Measurements from ENCODE around the gene FBXL16. TPM values are rescaled to one million over a fixed set of nuclear protein-coding genes. Genes with fewer than 3 reads are reported as not detected.

Gene FBXL16
- total and polyA plus RNA-seq, 2 donors (not counting 3 experiments of a cell fraction or from before 2014, with no cell fraction given), result 0.07 to 0.22 TPM

DNA sequence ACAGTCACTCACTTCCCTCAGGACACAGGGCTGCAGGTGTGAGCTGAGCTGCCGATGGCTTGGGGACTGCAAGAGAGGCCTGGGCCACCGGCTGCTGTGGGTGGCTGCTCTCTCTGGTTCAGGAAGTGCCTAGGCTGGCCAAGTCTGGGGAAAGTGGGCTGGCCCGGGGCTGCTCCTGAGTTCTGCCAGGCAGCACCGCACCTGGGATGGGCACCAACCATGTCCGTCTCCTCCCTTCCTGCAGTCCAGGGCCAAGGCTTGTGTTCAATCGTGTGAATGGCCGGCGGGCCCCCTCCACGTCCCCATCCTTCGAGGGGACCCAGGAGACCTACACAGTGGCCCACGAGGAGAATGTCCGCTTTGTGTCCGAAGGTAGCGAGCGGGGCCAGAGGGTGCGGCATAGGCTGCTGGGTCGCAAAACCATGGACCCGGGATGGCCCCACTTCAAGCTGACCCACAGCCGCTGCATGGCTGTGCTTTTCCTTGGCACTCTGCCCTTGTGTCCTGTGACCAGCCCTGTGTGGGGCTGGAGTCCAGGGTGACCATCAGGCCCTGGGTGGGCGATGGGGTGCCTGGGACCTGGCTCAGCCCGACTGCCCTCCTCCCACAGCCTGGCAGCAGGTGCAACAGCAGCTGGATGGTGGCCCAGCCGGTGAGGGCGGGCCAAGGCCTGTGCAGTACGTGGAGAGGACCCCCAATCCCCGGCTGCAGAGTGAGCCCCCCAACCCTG is 58.3 kb downstream of the FBXL16 start:
- H3K27ac ChIP-seq (ENCODE audit: insufficient read depth, low read depth, low read length), result no peak overlapping the region
- H3K4me2 ChIP-seq (ENCODE audit: insufficient read depth, low read length), result no peak overlapping the region
- peaks cover 12% of the 10 kb centered on the region for H3K4me1 ChIP-seq (ENCODE audit: control insufficient read depth, extremely low read depth, insufficient read depth, low read length)
- dilution Hi-C loops (cut with MboI; ENCODE audit: extremely low pct_ligation_motif_present, low sequenced_read_pairs) (no loop called here), intact Hi-C loops (cut with micrococcal nuclease) (no loop called here)
- FAIRE-seq (no peak), DNase-seq (ENCODE audit: low read depth, low spot score) (no peak)
- H3K9me1 ChIP-seq (replicated peaks; ENCODE audit: control insufficient read depth, extremely low read depth, insufficient read depth, low read length), result no peaks in the 10 kb centered on the region
- H3K27me3 ChIP-seq (ENCODE audit: control insufficient read depth in 2 of 2, insufficient read depth in 2 of 2, low read length in 2 of 2), result no peaks in the 10 kb centered on the region
- ChIA-PET POLR2A (no interaction called here), CTCF (interaction anchor here (1.0 to 1.8 kb wide), 6 partner anchors 10 to 70 kb away, joined by 3 to 8 read pairs (median 3); partner anchors contain the start of gene METTL26)
- TF ChIP-seq POLR2AphosphoS5 (IDR thresholded peaks at IDR 0.05; ENCODE audit: insufficient read depth, low read depth, low read length) (peak; percentile 2), EZH2 (IDR thresholded peaks at IDR 0.05; ENCODE audit: borderline replicate concordance, low read depth, low read length, severe bottlenecking) (no peak), FOS (IDR thresholded peaks at IDR 0.05; ENCODE audit: borderline replicate concordance, insufficient read depth, low read length) (no peak), GATA2 (IDR thresholded peaks at IDR 0.05; ENCODE audit: insufficient read depth, insufficient read length, low read depth, low read length) (no peak), POLR2A (IDR thresholded peaks at IDR 0.05; ENCODE audit: low read depth, low read length) (no peak), JUN (IDR thresholded peaks at IDR 0.05; ENCODE audit: borderline replicate concordance, insufficient read depth, insufficient read length, low read depth) (no peak)
- TF ChIP-seq, protein P1, sequence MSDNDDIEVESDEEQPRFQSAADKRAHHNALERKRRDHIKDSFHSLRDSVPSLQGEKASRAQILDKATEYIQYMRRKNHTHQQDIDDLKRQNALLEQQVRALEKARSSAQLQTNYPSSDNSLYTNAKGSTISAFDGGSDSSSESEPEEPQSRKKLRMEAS (IDR thresholded peaks at IDR 0.05; ENCODE audit: insufficient read depth, insufficient read length), result no peak
- TF ChIP-seq, protein P2, sequence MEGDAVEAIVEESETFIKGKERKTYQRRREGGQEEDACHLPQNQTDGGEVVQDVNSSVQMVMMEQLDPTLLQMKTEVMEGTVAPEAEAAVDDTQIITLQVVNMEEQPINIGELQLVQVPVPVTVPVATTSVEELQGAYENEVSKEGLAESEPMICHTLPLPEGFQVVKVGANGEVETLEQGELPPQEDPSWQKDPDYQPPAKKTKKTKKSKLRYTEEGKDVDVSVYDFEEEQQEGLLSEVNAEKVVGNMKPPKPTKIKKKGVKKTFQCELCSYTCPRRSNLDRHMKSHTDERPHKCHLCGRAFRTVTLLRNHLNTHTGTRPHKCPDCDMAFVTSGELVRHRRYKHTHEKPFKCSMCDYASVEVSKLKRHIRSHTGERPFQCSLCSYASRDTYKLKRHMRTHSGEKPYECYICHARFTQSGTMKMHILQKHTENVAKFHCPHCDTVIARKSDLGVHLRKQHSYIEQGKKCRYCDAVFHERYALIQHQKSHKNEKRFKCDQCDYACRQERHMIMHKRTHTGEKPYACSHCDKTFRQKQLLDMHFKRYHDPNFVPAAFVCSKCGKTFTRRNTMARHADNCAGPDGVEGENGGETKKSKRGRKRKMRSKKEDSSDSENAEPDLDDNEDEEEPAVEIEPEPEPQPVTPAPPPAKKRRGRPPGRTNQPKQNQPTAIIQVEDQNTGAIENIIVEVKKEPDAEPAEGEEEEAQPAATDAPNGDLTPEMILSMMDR (IDR thresholded peaks at IDR 0.05; ENCODE audit: extremely low read depth in 1 of 2, insufficient read depth in 1 of 2, low read depth in 1 of 2, low read length in 2 of 2), result no peak
- H3K9ac ChIP-seq (replicated peaks; ENCODE audit: extremely low read depth, insufficient read depth, low read length), result no peak overlapping the region
- H3K79me2 ChIP-seq (ENCODE audit: control insufficient read depth, insufficient read depth, low read length), result no peaks in the 10 kb centered on the region
- H4K20me1 ChIP-seq (replicated peaks; ENCODE audit: control insufficient read depth, extremely low read depth, insufficient read depth, low read length), result no peaks in the 10 kb centered on the region
- no peak overlapping the region for H2AFZ ChIP-seq (ENCODE audit: low read depth, low read length)
- H3K9me3 ChIP-seq (replicated peaks; ENCODE audit: control insufficient read depth, insufficient read depth, low read length), result no peaks in the 10 kb centered on the region
- BruUV-seq (replicated peaks), result no TSS peak
- H3K36me3 ChIP-seq (ENCODE audit: control insufficient read depth in 2 of 2, extremely low read depth in 1 of 2, insufficient read depth in 2 of 2, low read length in 2 of 2), result no peaks in the 10 kb centered on the region
- no peak overlapping the region for H3K4me3 ChIP-seq (replicated peaks in 1 of 3; ENCODE audit: insufficient read depth in 1 of 3, low read depth in 1 of 3, low read length in 3 of 3)
